GM12878 (cell line): ENCODE results near the gene ADGB. TPM values are rescaled to one million over a fixed set of nuclear protein-coding genes. Genes with fewer than 3 reads are reported as not detected.

ENCODE experiments used
- ATAC-seq: fragments of 200-7000 bp; cut with Tn5 transposase; 3 replicates; pipeline ENCODE4 v1.9.1; 2020; ENCODE audit warnings: mild to moderate bottlenecking, moderate library complexity
- BruUV-seq: library from RNA; stranded (reverse); fragments of 400-500 nt; replicated peaks from 2 replicates; lab custom pipeline; 2021; lab: Mats Ljungman, UMichigan
- CTCF ChIA-PET: fragments of 300-600 bp; sonication (Branson Sonifier 250); formaldehyde crosslinking; extraction: SDS; loops from one replicate; lab custom pipeline; 2021; ENCODE audit warnings: inconsistent platforms; lab: Yijun Ruan, JAX
- POLR2A ChIA-PET: fragments of 350-600 bp; formaldehyde crosslinking; extraction: SDS; loops from one replicate; lab custom pipeline; 2021; ENCODE audit warnings: inconsistent platforms; lab: Charles Lee
- RAD21 ChIA-PET: fragments of 300-600 bp; sonication (Branson Sonifier 250); formaldehyde crosslinking; loops from one replicate; lab custom pipeline; 2023; ENCODE audit warnings: antibody characterized with exemption; ENCODE audit not compliant: unreplicated experiment; lab: Charles Lee
- SMC1A ChIA-PET: fragments of 300-600 bp; sonication (Branson Sonifier 250); formaldehyde crosslinking; loops from one replicate; lab custom pipeline; 2023; ENCODE audit not compliant: unreplicated experiment, uncharacterized antibody; lab: Charles Lee
- DNase-seq: peaks from one replicate; pipeline ENCODE4 v3.0.0-alpha.2; 2011; ENCODE audit warnings: low read depth, low spot score
- FAIRE-seq: peaks from 3 replicates; lab custom pipeline; 2011; peaks lifted over from hg19 to GRCh38; lab: Jason Lieb, UNC
- H2AFZ ChIP-seq: 2 replicates; pipeline ENCODE4 v1.6.0; 2011; ENCODE audit warnings: low read depth, low read length, control low read depth; ENCODE audit not compliant: control insufficient read depth
- H3K27ac ChIP-seq: 2 replicates; pipeline ENCODE4 v1.5.1; 2011; ENCODE audit warnings: control low read depth; ENCODE audit not compliant: control insufficient read depth, insufficient read depth
- H3K27me3 ChIP-seq, 2 experiments: replicated peaks in 1 of 2; 2 replicates each; pipeline versions ENCODE4 v1.6.0 to v1.6.1; 2011; ENCODE audit warnings: low read length in 1 of 2; ENCODE audit not compliant: control insufficient read depth in 2 of 2, insufficient read depth in 2 of 2
- H3K36me3 ChIP-seq, 2 experiments: 2 replicates each; pipeline ENCODE4 v1.5.1; 2011; ENCODE audit warnings: low read length in 1 of 2; ENCODE audit not compliant: control insufficient read depth in 2 of 2, insufficient read depth in 2 of 2
- H3K4me1 ChIP-seq: 2 replicates; pipeline ENCODE4 v1.6.1; 2011; ENCODE audit warnings: mild to moderate bottlenecking, low read length, moderate library complexity, mixed read lengths; ENCODE audit not compliant: control insufficient read depth, insufficient read depth
- H3K4me2 ChIP-seq: 2 replicates; pipeline ENCODE4 v1.6.0; 2011; ENCODE audit warnings: control low read depth; ENCODE audit not compliant: control insufficient read depth, insufficient read depth
- H3K4me3 ChIP-seq: fragments of 200-600 bp; sonication (generic); 2 replicates; pipeline ENCODE4 v1.5.1; 2016
- H3K79me2 ChIP-seq: 2 replicates; pipeline ENCODE4 v1.6.0; 2011; ENCODE audit warnings: low read length; ENCODE audit not compliant: control insufficient read depth, insufficient read depth
- H3K9ac ChIP-seq: 2 replicates; pipeline ENCODE4 v1.8.0; 2011; ENCODE audit warnings: low read length, control low read depth, mixed read lengths; ENCODE audit not compliant: control insufficient read depth, insufficient read depth
- H3K9me3 ChIP-seq: replicated peaks from 3 replicates; pipeline ENCODE4 v1.5.1; 2011; ENCODE audit warnings: mild to moderate bottlenecking, low read length; ENCODE audit not compliant: control insufficient read depth, insufficient read depth
- H4K20me1 ChIP-seq: 2 replicates; pipeline ENCODE4 v1.6.0; 2011; ENCODE audit not compliant: control insufficient read depth, insufficient read depth
- CHD1 ChIP-seq: IDR thresholded peaks from 2 replicates; pipeline ENCODE4 v1.6.1; 2012; ENCODE audit warnings: low read depth, low read length, improper control_type of control experiment
- ESRRA ChIP-seq: IDR thresholded peaks from 2 replicates; pipeline ENCODE4 v1.6.1; 2012; ENCODE audit warnings: mild to moderate bottlenecking, low read length, improper control_type of control experiment
- GABPA ChIP-seq: IDR thresholded peaks from 2 replicates; pipeline ENCODE4 v1.6.1; 2014; ENCODE audit warnings: antibody characterized with exemption, low read depth, mild to moderate bottlenecking, inconsistent platforms
- HDGF ChIP-seq: fragments of 450-650 bp; IDR thresholded peaks from 2 replicates; pipeline ENCODE4 v1.6.1; 2016; ENCODE audit warnings: antibody characterized with exemption
- NBN ChIP-seq: fragments of 450-650 bp; IDR thresholded peaks from 2 replicates; pipeline ENCODE4 v1.6.1; 2016
- NR2C1 ChIP-seq: fragments of 450-650 bp; IDR thresholded peaks from 2 replicates; pipeline ENCODE4 v1.6.1; 2017; ENCODE audit warnings: antibody characterized with exemption, mild to moderate bottlenecking, moderate library complexity
- NRF1 ChIP-seq: conservative IDR thresholded peaks from 2 replicates; pipeline ENCODE4 v1.6.1; 2011; ENCODE audit warnings: mild to moderate bottlenecking, low read depth, low read length, improper control_type of control experiment
- PAX8 ChIP-seq: fragments of 450-650 bp; IDR thresholded peaks from 2 replicates; pipeline ENCODE4 v1.6.1; 2017; ENCODE audit warnings: mild to moderate bottlenecking, moderate library complexity
- PML ChIP-seq: IDR thresholded peaks from 2 replicates; pipeline ENCODE4 v1.6.1; 2012; ENCODE audit warnings: low read length, inconsistent platforms
- RFX5 ChIP-seq: IDR thresholded peaks from 2 replicates; pipeline ENCODE4 v1.6.1; 2011; ENCODE audit warnings: low read depth, low read length, improper control_type of control experiment
- SIX5 ChIP-seq: IDR thresholded peaks from 2 replicates; pipeline ENCODE4 v1.6.1; 2011; ENCODE audit warnings: mild to moderate bottlenecking, low read depth, low read length, moderate library complexity; ENCODE audit not compliant: severe bottlenecking
- SMAD1 ChIP-seq: fragments of 450-650 bp; IDR thresholded peaks from 2 replicates; pipeline ENCODE4 v1.6.1; 2018; ENCODE audit warnings: mild to moderate bottlenecking, low read depth; ENCODE audit not compliant: partially characterized antibody
- TCF12 ChIP-seq: IDR thresholded peaks from 2 replicates; pipeline ENCODE4 v1.6.1; 2011; ENCODE audit warnings: low read depth, mild to moderate bottlenecking, low read length
- TCF7 ChIP-seq: IDR thresholded peaks from 2 replicates; pipeline ENCODE4 v1.6.1; 2014; ENCODE audit warnings: antibody characterized with exemption, borderline replicate concordance
- YY1 ChIP-seq: IDR thresholded peaks from 2 replicates; pipeline ENCODE4 v1.6.1; 2011; ENCODE audit warnings: low read depth, mild to moderate bottlenecking, low read length
- WGBS: methylation state at CpG from one replicate; pipeline ENCODE4 v1.1.6; 2016; ENCODE audit warnings: low lambda C conversion rate; ENCODE audit not compliant: insufficient replicate concordance, insufficient coverage; ENCODE audit errors: missing lambda C conversion rate; 5-methylcytosine and 5-hydroxymethylcytosine counted together
- in situ Hi-C: fragments of 300-500 bp; cut with MboI; formaldehyde crosslinking; loops from 9 replicates; pipeline ENCODE4 v1.14.3; 2018; ENCODE audit warnings: mixed read lengths
- intact Hi-C: fragments of 100-400 bp; cut with micrococcal nuclease; formaldehyde crosslinking; loops from one replicate; pipeline ENCODE4 v1.14.2; 2022; ENCODE audit not compliant: unreplicated experiment
- polyA plus RNA-seq, 11 experiments: library from polyadenylated mRNA; depleted of rRNA in 4 of 11; unstranded in 6 of 11; stranded (reverse) in 5 of 11; fragments of >200 nt; fragmentation: Nextera tagmentation in 4 of 11; fragmentation: Illumina TruSeq in 1 of 11; extraction: Ambion mirVana in 4 of 11; extraction: Trizol in 1 of 11; gene quantifications; 1 replicate in 1 of 11; 2 replicates in 10 of 11; pipeline versions ENCODE4 v1.2.1 to v1.2.3, GENCODE V29; 2011 to 2016; ENCODE audit warnings: inconsistent platforms in 2 of 11, missing spikeins in 2 of 11, low read depth in 1 of 11
- total RNA-seq, 4 experiments: library from RNA; depleted of rRNA in 3 of 4; stranded (reverse); fragments of >200 nt in 3 of 4; fragmentation: Illumina TruSeq in 1 of 4; extraction: Trizol in 1 of 4; gene quantifications; 2 replicates each; pipeline versions ENCODE4 v1.2.1 to v1.2.3, GENCODE V29; 2013 to 2021
- TF ChIP-seq, protein P1 (sequence below): IDR thresholded peaks from 2 replicates; pipeline ENCODE4 v1.6.1; 2012; ENCODE audit warnings: low read depth, low read length, improper control_type of control experiment
- TF ChIP-seq, protein P2 (sequence below): IDR thresholded peaks from 2 replicates; pipeline ENCODE4 v1.6.1; 2011; ENCODE audit warnings: low read depth, low read length, improper control_type of control experiment, borderline replicate concordance

The ADGB gene
- total and polyA plus RNA-seq, 10 of the 15 experiments (the other 5 are each of a cell fraction or from before 2014, with no cell fraction given) = not detected

DNA sequence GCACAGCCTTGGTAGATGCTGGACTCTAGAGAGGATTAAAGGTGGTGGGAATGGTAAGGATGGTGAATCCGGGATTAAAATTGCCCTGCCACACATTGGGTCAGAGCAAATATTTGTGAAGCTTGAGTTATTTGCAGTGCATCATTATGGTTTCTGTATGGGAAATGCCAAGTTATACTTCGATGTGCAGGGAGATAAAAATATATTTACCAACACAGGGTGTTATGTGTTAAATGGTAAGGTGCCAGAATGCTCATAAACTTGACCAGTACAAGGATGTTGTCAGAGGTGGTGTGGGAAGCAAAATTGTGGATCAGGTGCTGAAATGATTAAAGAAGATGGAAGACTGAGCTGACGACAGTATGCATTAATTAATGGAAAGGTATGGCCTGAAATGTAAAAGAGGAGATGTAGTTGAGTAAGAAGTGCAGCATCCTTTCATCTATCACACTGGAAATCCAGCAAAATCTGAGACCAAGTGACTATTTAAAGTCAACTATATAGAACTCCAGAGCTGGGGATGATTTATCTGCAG is 262.3 kb downstream of the ADGB start:
- H3K9ac ChIP-seq = no peak overlapping the region
- CTCF ChIA-PET = interaction anchor here (0.6 kb wide), 1 partner anchor 1125 kb away, joined by 3 read pairs; no protein-coding TSS in a partner anchor
- no peaks in the 10 kb centered on the region; the same call in 1 of the 2 replicates for H3K4me1 ChIP-seq
- SMC1A ChIA-PET = interaction anchor here (0.5 to 0.6 kb wide), 2 partner anchors 82 to 1379 kb away, joined by 3 read pairs; no protein-coding TSS in a partner anchor
- no peaks in the 10 kb centered on the region for H3K79me2 ChIP-seq
- POLR2A ChIA-PET = interaction anchor here (0.6 kb wide), 1 partner anchor 395 kb away, joined by 3 read pairs; no protein-coding TSS in a partner anchor
- in situ Hi-C loops = no loop called here
- H4K20me1 ChIP-seq = no peaks in the 10 kb centered on the region
- H3K9me3 ChIP-seq = no peaks in the 10 kb centered on the region
- TF ChIP-seq CHD1 = no peak
- no peak for TF ChIP-seq PML
- TF ChIP-seq NBN = no peak
- TF ChIP-seq NR2C1 = no peak
- TF ChIP-seq GABPA = no peak
- TF ChIP-seq TCF12 = no peak
- no peak for TF ChIP-seq SMAD1
- TF ChIP-seq HDGF = no peak
- no peak for TF ChIP-seq TCF7
- TF ChIP-seq, protein P1, sequence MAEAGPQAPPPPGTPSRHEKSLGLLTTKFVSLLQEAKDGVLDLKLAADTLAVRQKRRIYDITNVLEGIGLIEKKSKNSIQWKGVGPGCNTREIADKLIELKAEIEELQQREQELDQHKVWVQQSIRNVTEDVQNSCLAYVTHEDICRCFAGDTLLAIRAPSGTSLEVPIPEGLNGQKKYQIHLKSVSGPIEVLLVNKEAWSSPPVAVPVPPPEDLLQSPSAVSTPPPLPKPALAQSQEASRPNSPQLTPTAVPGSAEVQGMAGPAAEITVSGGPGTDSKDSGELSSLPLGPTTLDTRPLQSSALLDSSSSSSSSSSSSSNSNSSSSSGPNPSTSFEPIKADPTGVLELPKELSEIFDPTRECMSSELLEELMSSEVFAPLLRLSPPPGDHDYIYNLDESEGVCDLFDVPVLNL = no peak
- TF ChIP-seq, protein P2, sequence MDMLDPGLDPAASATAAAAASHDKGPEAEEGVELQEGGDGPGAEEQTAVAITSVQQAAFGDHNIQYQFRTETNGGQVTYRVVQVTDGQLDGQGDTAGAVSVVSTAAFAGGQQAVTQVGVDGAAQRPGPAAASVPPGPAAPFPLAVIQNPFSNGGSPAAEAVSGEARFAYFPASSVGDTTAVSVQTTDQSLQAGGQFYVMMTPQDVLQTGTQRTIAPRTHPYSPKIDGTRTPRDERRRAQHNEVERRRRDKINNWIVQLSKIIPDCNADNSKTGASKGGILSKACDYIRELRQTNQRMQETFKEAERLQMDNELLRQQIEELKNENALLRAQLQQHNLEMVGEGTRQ = no peak
- TF ChIP-seq NRF1 = no peak
- no peak for TF ChIP-seq RFX5
- no peak for TF ChIP-seq ESRRA
- no peak for TF ChIP-seq PAX8
- no peak for TF ChIP-seq SIX5
- TF ChIP-seq YY1 = no peak
- no peak overlapping the region for H2AFZ ChIP-seq
- H3K36me3 ChIP-seq = no peaks in the 10 kb centered on the region
- no peak overlapping the region for H3K4me2 ChIP-seq
- H3K4me3 ChIP-seq = no peak overlapping the region
- RAD21 ChIA-PET = no interaction called here
- ATAC-seq = no peak
- WGBS = 12% methylated on average over 3 of the region's 3 CpGs
- no peak for FAIRE-seq
- H3K27ac ChIP-seq = no peak overlapping the region
- DNase-seq = no peak
- H3K27me3 ChIP-seq = no peaks in the 10 kb centered on the region; a peak in 1 of 4 replicates
- intact Hi-C loops = no loop called here
- no TSS peak for BruUV-seq
